ENCODE results near the gene PDP2. TPM values are rescaled to one million over a fixed set of nuclear protein-coding genes. Genes with fewer than 3 reads are reported as not detected.
A peak's percentile ranks its signal among the peaks of the same experiment; 100 is the strongest.

The PDP2 gene
- total RNA-seq (2014; rRNA removed; shearing (Covaris generic)), result 13.8 and 18.1 TPM in 2 replicates

GRCh38 chr16:66880288-66881013, at the start of gene PDP2:
TSS of gene PDP2 (plus strand) at chr16:66880515. CDS start at chr16:66884285, 3,770 bp downstream.
- peak within 1 kb of the TSS; percentile 7 for H3K27ac ChIP-seq
- H3K27me3 ChIP-seq, result no peaks in the 10 kb centered on the region
- peaks cover 20% of the 10 kb centered on the region for H3K4me1 ChIP-seq
- H3K9me3 ChIP-seq (replicated peaks), result no peaks in the 10 kb centered on the region
- peak within 1 kb of the TSS; percentile 69 for H3K4me3 ChIP-seq
- H3K36me3 ChIP-seq, result peaks cover 9% of the 10 kb centered on the region
- peak; percentile 99 for DNase-seq

- peaks cover 12% of the 10 kb centered on the region for H3K4me1 ChIP-seq
- 0 out of 2 replicates have a peak, but pooled peaks cover under 1% of the 10 kb centered on the region for H3K9me3 ChIP-seq (replicated peaks)
- H3K27ac ChIP-seq, result no peak overlapping the region
- no peaks in the 10 kb centered on the region for H3K27me3 ChIP-seq
- DNase-seq, result no peak
- peaks cover 5% of the 10 kb centered on the region for H3K36me3 ChIP-seq
- no peak overlapping the region for H3K4me3 ChIP-seq
Measured at GRCh38 chr16:66832190-66832589, 48.1 kb upstream of the PDP2 start.

GRCh38 chr16:66832661-66833305, 47.5 kb upstream of the PDP2 start:
- Histone ChIP-seq H3K36me3 (peaks cover 1% of the 10 kb centered on the region; the same call in 1 of the 2 replicates), H3K4me3 (no peak overlapping the region), H3K9me3 (replicated peaks) (0 out of 2 replicates have a peak, but pooled peaks cover 3% of the 10 kb centered on the region), H3K27ac (no peak overlapping the region), H3K4me1 (peaks cover 12% of the 10 kb centered on the region), H3K27me3 (no peaks in the 10 kb centered on the region; the same call in 1 of the 2 replicates)
- DNase-seq, result peak in 1 of 2 experiments; percentile 27

GRCh38 chr16:66834746-66835145, 45.6 kb upstream of the PDP2 start:
- no peak overlapping the region for H3K27ac ChIP-seq
- H3K4me3 ChIP-seq, result no peak overlapping the region
- no peak for DNase-seq
- H3K9me3 ChIP-seq (replicated peaks), result peaks cover 17% of the 10 kb centered on the region; the same call in 1 of the 2 replicates
- H3K36me3 ChIP-seq, result no peaks in the 10 kb centered on the region
- H3K27me3 ChIP-seq, result no peaks in the 10 kb centered on the region; the same call in 1 of the 2 replicates
- H3K4me1 ChIP-seq, result peaks cover 7% of the 10 kb centered on the region

- no peaks in the 10 kb centered on the region for H3K36me3 ChIP-seq
- H3K4me1 ChIP-seq, result peaks cover 4% of the 10 kb centered on the region; the same call in 1 of the 2 replicates
- DNase-seq, result no peak
- peaks cover 8% of the 10 kb centered on the region for H3K27me3 ChIP-seq
- H3K9me3 ChIP-seq (replicated peaks), result peaks cover 20% of the 10 kb centered on the region; the same call in 1 of the 2 replicates
- no peak overlapping the region for H3K27ac ChIP-seq
- H3K4me3 ChIP-seq, result no peak overlapping the region
Measured at GRCh38 chr16:66840883-66841282, 39.4 kb upstream of the PDP2 start.

- no peak for DNase-seq
- Histone ChIP-seq H3K27ac (no peak overlapping the region), H3K4me3 (no peak overlapping the region), H3K36me3 (no peaks in the 10 kb centered on the region), H3K27me3 (peaks cover 8% of the 10 kb centered on the region), H3K9me3 (replicated peaks) (peaks cover 20% of the 10 kb centered on the region; the same call in 1 of the 2 replicates), H3K4me1 (peaks cover 4% of the 10 kb centered on the region; the same call in 1 of the 2 replicates)
Measured at GRCh38 chr16:66841366-66841765, 38.9 kb upstream of the PDP2 start.

GRCh38 chr16:66842765-66843164, 37.5 kb upstream of the PDP2 start:
- Histone ChIP-seq H3K27me3 (peaks cover 8% of the 10 kb centered on the region), H3K27ac (no peak overlapping the region), H3K9me3 (replicated peaks) (peaks cover 16% of the 10 kb centered on the region; the same call in 1 of the 2 replicates), H3K4me3 (no peak overlapping the region), H3K4me1 (peaks cover 4% of the 10 kb centered on the region; the same call in 1 of the 2 replicates), H3K36me3 (no peaks in the 10 kb centered on the region)
- DNase-seq, result no peak

- H3K9me3 ChIP-seq (replicated peaks), result peaks cover 15% of the 10 kb centered on the region; the same call in 1 of the 2 replicates
- no peak for DNase-seq
- no peak overlapping the region for H3K4me3 ChIP-seq
- peaks cover 8% of the 10 kb centered on the region for H3K27me3 ChIP-seq
- peaks cover 4% of the 10 kb centered on the region; the same call in 1 of the 2 replicates for H3K4me1 ChIP-seq
- H3K36me3 ChIP-seq, result no peaks in the 10 kb centered on the region
- H3K27ac ChIP-seq, result no peak overlapping the region
Measured at GRCh38 chr16:66843191-66843590, 37.1 kb upstream of the PDP2 start.

- no peak for DNase-seq
- peaks cover 7% of the 10 kb centered on the region; the same call in 1 of the 2 replicates for H3K9me3 ChIP-seq (replicated peaks)
- no peaks in the 10 kb centered on the region for H3K36me3 ChIP-seq
- peaks cover 8% of the 10 kb centered on the region for H3K27me3 ChIP-seq
- no peak overlapping the region for H3K4me3 ChIP-seq
- H3K4me1 ChIP-seq, result peaks cover 4% of the 10 kb centered on the region; the same call in 1 of the 2 replicates
- no peak overlapping the region for H3K27ac ChIP-seq
Measured at GRCh38 chr16:66844009-66844341, 36.3 kb upstream of the PDP2 start.

- no peak within 1 kb of the TSS for H3K4me3 ChIP-seq
- no peak within 1 kb of the TSS for H3K27ac ChIP-seq
- no peak for DNase-seq
- no peaks in the 10 kb centered on the region for H3K36me3 ChIP-seq
- H3K27me3 ChIP-seq, result peaks cover 8% of the 10 kb centered on the region
- peaks cover 4% of the 10 kb centered on the region; the same call in 1 of the 2 replicates for H3K4me1 ChIP-seq
- H3K9me3 ChIP-seq (replicated peaks), result 0 out of 2 replicates have a peak, but pooled peaks cover 5% of the 10 kb centered on the region
Measured at GRCh38 chr16:66844342-66845079, 35.8 kb upstream of the PDP2 start, which contains the start of gene CA7. TSS of gene CA7 (plus strand) at chr16:66844414. CDS start at chr16:66844488, 74 bp downstream.

GRCh38 chr16:66845080-66845410, 35.3 kb upstream of the PDP2 start:
- H3K4me1 ChIP-seq, result peaks cover 4% of the 10 kb centered on the region; the same call in 1 of the 2 replicates
- peaks cover 8% of the 10 kb centered on the region for H3K27me3 ChIP-seq
- H3K4me3 ChIP-seq, result no peak overlapping the region

GRCh38 chr16:66845791-66846221, 34.5 kb upstream of the PDP2 start:
- peaks cover 8% of the 10 kb centered on the region for H3K27me3 ChIP-seq
- H3K4me3 ChIP-seq, result no peak overlapping the region
- H3K36me3 ChIP-seq, result no peaks in the 10 kb centered on the region
- DNase-seq, result peak; percentile 59 to 68
- H3K27ac ChIP-seq, result no peak overlapping the region
- no peaks in the 10 kb centered on the region for H3K9me3 ChIP-seq (replicated peaks)
- peaks cover 4% of the 10 kb centered on the region; the same call in 1 of the 2 replicates for H3K4me1 ChIP-seq

More at GRCh38 chr16:66845080-66845410, 35.3 kb upstream of the PDP2 start:
- no peaks in the 10 kb centered on the region for H3K36me3 ChIP-seq
- no peak for DNase-seq
- no peaks in the 10 kb centered on the region for H3K9me3 ChIP-seq (replicated peaks)
- no peak overlapping the region for H3K27ac ChIP-seq

- Histone ChIP-seq H3K27me3 (peaks cover 8% of the 10 kb centered on the region), H3K4me1 (peaks cover 4% of the 10 kb centered on the region; the same call in 1 of the 2 replicates), H3K9me3 (replicated peaks) (no peaks in the 10 kb centered on the region), H3K27ac (no peak overlapping the region), H3K36me3 (no peaks in the 10 kb centered on the region), H3K4me3 (no peak overlapping the region)
- no peak for DNase-seq
Measured at GRCh38 chr16:66846266-66846665, 34.0 kb upstream of the PDP2 start.

- H3K36me3 ChIP-seq, result no peaks in the 10 kb centered on the region
- no peaks in the 10 kb centered on the region for H3K9me3 ChIP-seq (replicated peaks)
- peaks cover 8% of the 10 kb centered on the region for H3K27me3 ChIP-seq
- no peak overlapping the region for H3K4me3 ChIP-seq
- no peak overlapping the region for H3K27ac ChIP-seq
- DNase-seq, result no peak
- peaks cover 4% of the 10 kb centered on the region; the same call in 1 of the 2 replicates for H3K4me1 ChIP-seq
Measured at GRCh38 chr16:66846831-66847230, 33.5 kb upstream of the PDP2 start.

All from SJCRH30 (cell line).